GM23338 (cell line): ENCODE measurements around the gene PLPPR3. TPM values are rescaled to one million over a fixed set of nuclear protein-coding genes. Genes with fewer than 3 reads are reported as not detected.
A peak's percentile ranks its signal among the peaks of the same experiment; 100 is the strongest.

Experiments used
- ATAC-seq: fragments of 200-7000 bp; cut with Tn5 transposase; 3 replicates; pipeline ENCODE4 v1.9.1; 2020
- DNase-seq: peaks from one replicate; pipeline ENCODE4 v3.0.0-alpha.2; 2015; ENCODE audit warnings: low spot score
- H2AFZ ChIP-seq: fragments of 200-600 bp; sonication (generic); 2 replicates; pipeline ENCODE4 v1.8.0; 2016; ENCODE audit warnings: antibody characterized with exemption, mild to moderate bottlenecking, moderate library complexity
- H3F3A ChIP-seq: fragments of 200-600 bp; sonication (generic); replicated peaks from 2 replicates; pipeline ENCODE4 v1.8.0; 2017; ENCODE audit warnings: antibody characterized with exemption, mixed run types, low read depth
- H3K27ac ChIP-seq: fragments of 200-600 bp; sonication (generic); 2 replicates; pipeline ENCODE4 v1.6.1; 2016; ENCODE audit warnings: low read depth
- H3K27me3 ChIP-seq: fragments of 200-600 bp; sonication (generic); 2 replicates; pipeline ENCODE4 v1.8.0; 2016; ENCODE audit warnings: mild to moderate bottlenecking, mixed run types, moderate library complexity; ENCODE audit not compliant: insufficient read depth
- H3K36me3 ChIP-seq: fragments of 200-600 bp; sonication (generic); 2 replicates; pipeline ENCODE4 v1.8.0; 2016; ENCODE audit warnings: mild to moderate bottlenecking; ENCODE audit not compliant: insufficient read depth
- H3K4me1 ChIP-seq: fragments of 200-600 bp; sonication (generic); 2 replicates; pipeline ENCODE4 v1.8.0; 2016; ENCODE audit warnings: mild to moderate bottlenecking, moderate library complexity; ENCODE audit not compliant: insufficient read depth
- H3K4me2 ChIP-seq: fragments of 200-600 bp; sonication (generic); 2 replicates; pipeline ENCODE4 v1.7.1; 2017; ENCODE audit warnings: mixed run types
- H3K4me3 ChIP-seq: fragments of 200-600 bp; sonication (generic); 2 replicates; pipeline ENCODE4 v1.6.1; 2016; ENCODE audit warnings: mixed run types
- H3K79me2 ChIP-seq: fragments of 200-600 bp; sonication (generic); replicated peaks from 2 replicates; pipeline ENCODE4 v1.8.0; 2017; ENCODE audit warnings: mild to moderate bottlenecking; ENCODE audit not compliant: insufficient read depth
- H3K9me2 ChIP-seq: fragments of 200-600 bp; sonication (generic); 2 replicates; pipeline ENCODE4 v1.8.0; 2017; ENCODE audit not compliant: insufficient read depth
- H4K20me1 ChIP-seq: fragments of 200-600 bp; sonication (generic); replicated peaks from 2 replicates; pipeline ENCODE4 v1.8.0; 2017; ENCODE audit warnings: mild to moderate bottlenecking; ENCODE audit not compliant: insufficient read depth
- H3K27ac Mint-ChIP-seq: 2 replicates; pipeline ENCODE4 v1.8.0; 2020; ENCODE audit warnings: inconsistent platforms, mild to moderate bottlenecking, moderate library complexity, mixed read lengths
- H3K27me3 Mint-ChIP-seq: 3 replicates; pipeline ENCODE4 v1.8.0; 2022; ENCODE audit warnings: low read depth, mild to moderate bottlenecking, moderate library complexity, mixed read lengths, inconsistent platforms; ENCODE audit not compliant: insufficient read depth, poor library complexity
- H3K36me3 Mint-ChIP-seq: 3 replicates; pipeline ENCODE4 v1.8.0; 2021; ENCODE audit warnings: low read depth, mild to moderate bottlenecking, inconsistent platforms, moderate library complexity, mixed read lengths
- H3K4me1 Mint-ChIP-seq: 3 replicates; pipeline ENCODE4 v1.8.0; 2020; ENCODE audit warnings: mild to moderate bottlenecking, inconsistent platforms, mixed read lengths
- H3K4me3 Mint-ChIP-seq: 3 replicates; pipeline ENCODE4 v1.8.0; 2021; ENCODE audit warnings: moderate library complexity, mild to moderate bottlenecking, inconsistent platforms, mixed read lengths
- H3K9me3 Mint-ChIP-seq: 3 replicates; pipeline ENCODE4 v1.8.0; 2020; ENCODE audit warnings: moderate library complexity, mild to moderate bottlenecking, inconsistent platforms, mixed read lengths
- CREB1 ChIP-seq: fragments of 250-450 bp; sonication (Bioruptor Pico); IDR thresholded peaks from 2 replicates; pipeline ENCODE4 v1.5.0; 2020; ENCODE audit warnings: low read depth, mild to moderate bottlenecking, moderate library complexity
- CTCF ChIP-seq, 2 experiments: fragments of 200-600 bp in 1 of 2; sonication (generic) in 1 of 2; conservative IDR thresholded peaks; 2 replicates each; pipeline versions ENCODE4 v1.5.1 to v1.6.1; 2016 to 2017; ENCODE audit warnings: antibody characterized with exemption in 2 of 2, low read depth in 2 of 2, mild to moderate bottlenecking in 2 of 2, moderate library complexity in 1 of 2
- EZH2 ChIP-seq: fragments of 200-600 bp; sonication (generic); IDR thresholded peaks from one replicate; pipeline ENCODE4 v1.8.0; 2017; ENCODE audit warnings: antibody characterized with exemption, mild to moderate bottlenecking, low read depth; ENCODE audit not compliant: unreplicated experiment
- EZH2phosphoT487 ChIP-seq: fragments of 200-600 bp; sonication (generic); IDR thresholded peaks from one replicate; pipeline ENCODE4 v1.8.1; 2018; ENCODE audit warnings: antibody characterized with exemption; ENCODE audit not compliant: unreplicated experiment
- JUNB ChIP-seq: IDR thresholded peaks from one replicate; pipeline ENCODE4 v1.6.1; 2016; ENCODE audit warnings: antibody characterized with exemption; ENCODE audit not compliant: unreplicated experiment
- NANOG ChIP-seq: IDR thresholded peaks from 2 replicates; pipeline ENCODE4 v1.6.1; 2016; ENCODE audit warnings: antibody characterized with exemption, borderline replicate concordance
- POLR2AphosphoS5 ChIP-seq: IDR thresholded peaks from 2 replicates; pipeline ENCODE4 v1.6.1; 2016; ENCODE audit warnings: antibody characterized with exemption, low read depth
- ZNF331 ChIP-seq: fragments of 250-450 bp; sonication (Bioruptor Pico); IDR thresholded peaks from 2 replicates; pipeline ENCODE4 v1.5.0; 2020; ENCODE audit warnings: low read depth, mild to moderate bottlenecking, moderate library complexity
- polyA plus RNA-seq: library from polyadenylated mRNA; unstranded; fragments of >200 nt; fragmentation: Nextera tagmentation; extraction: Ambion mirVana; gene quantifications from 2 replicates; pipeline ENCODE4 v1.2.1, GENCODE V29; 2016
- total RNA-seq: library from RNA; depleted of rRNA; stranded (reverse); fragments of >200 nt; shearing (Covaris generic); gene quantifications from 2 replicates; pipeline ENCODE4 v1.2.3, GENCODE V29; 2014

Gene PLPPR3
- total and polyA plus RNA-seq, 2 experiments from 2014 or later, result 14.8 to 81.1 TPM

DNA sequence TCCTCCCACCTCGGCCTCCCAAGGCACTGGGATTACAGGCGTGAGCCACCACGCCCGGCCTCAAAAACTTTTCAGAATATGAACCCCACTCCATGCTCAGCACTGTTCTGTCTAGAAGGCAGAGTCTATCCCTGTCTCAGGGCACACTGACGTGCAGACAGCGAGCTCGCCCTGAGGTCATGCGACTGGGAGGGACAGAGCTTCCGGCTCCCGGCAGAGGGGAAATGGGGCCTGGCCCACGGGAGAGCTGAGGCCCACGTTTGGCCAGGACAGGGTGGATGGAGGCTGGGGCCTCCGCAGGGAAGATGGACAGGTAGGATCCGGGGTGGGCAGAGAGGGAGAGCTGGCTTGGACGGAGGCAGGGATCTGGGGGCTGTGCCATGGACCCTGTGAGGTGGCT lies 3.1 kb upstream of the PLPPR3 start (continued):
- TF ChIP-seq CTCF (conservative IDR thresholded peaks at IDR 0.05; ENCODE audit: low read depth in 2 of 2) (no peak), EZH2phosphoT487 (no peak), CREB1 (CRISPR knock-in tag) (no peak), NANOG (no peak)

GRCh38 chr19:823565-824121 lies 1.9 kb upstream of the PLPPR3 start:
- Histone ChIP-seq H3K9me2 (no peaks in the 10 kb centered on the region), H3K36me3 (no peaks in the 10 kb centered on the region), H3F3A (no peaks in the 10 kb centered on the region), H4K20me1 (peaks cover 4% of the 10 kb centered on the region), H3K4me2 (peak overlapping the region; percentile 51; the same call in 1 of the 2 replicates), H3K27me3 (no peaks in the 10 kb centered on the region; the same call in 1 of the 2 replicates), H3K4me1 (peaks cover 9% of the 10 kb centered on the region; the same call in 1 of the 2 replicates), H3K4me3 (no peak overlapping the region), H2AFZ (no peak overlapping the region), H3K27ac (no peak overlapping the region), H3K79me2 (peaks cover 17% of the 10 kb centered on the region)
- Mint-ChIP-seq H3K4me1 (peaks cover 6% of the 10 kb centered on the region; the same call in 2 of the 3 replicates), H3K36me3 (no peaks in the 10 kb centered on the region), H3K4me3 (peak overlapping the region; percentile 32; the same call in 2 of the 3 replicates), H3K9me3 (no peaks in the 10 kb centered on the region), H3K27ac (no peak overlapping the region), H3K27me3 (peaks cover 10% of the 10 kb centered on the region)
- DNase-seq (no peak), ATAC-seq (peak; percentile 11; the same call in 2 of the 3 replicates)
- TF ChIP-seq JUNB (no peak), NANOG (no peak), EZH2 (no peak), POLR2AphosphoS5 (no peak), ZNF331 (CRISPR knock-in tag) (no peak), CTCF (conservative IDR thresholded peaks at IDR 0.05; ENCODE audit: low read depth in 2 of 2) (no peak), CREB1 (CRISPR knock-in tag) (no peak)
